ENCODE results near the gene CCDC134. TPM values are rescaled to one million over a fixed set of nuclear protein-coding genes. Genes with fewer than 3 reads are reported as not detected.

CCDC134 gene
- total and polyA plus RNA-seq, 2 experiments from 2014 or later: 4.1 to 7.2 TPM

- no peak overlapping the region for H3K27ac ChIP-seq
- no peak for DNase-seq (ENCODE audit: low spot score)
- 93% methylated on average over 4 of the region's 4 CpGs for WGBS (ENCODE audit: low lambda C conversion rate, missing lambda C conversion rate)
- no peak overlapping the region for H3K4me3 ChIP-seq
- no peaks in the 10 kb centered on the region for H3K4me1 ChIP-seq (ENCODE audit: insufficient read depth)
- no peak overlapping the region for H3K4me2 ChIP-seq
- peaks cover 24% of the 10 kb centered on the region for H4K20me1 ChIP-seq (ENCODE audit: insufficient read depth, poor library complexity, severe bottlenecking)
- H3K27me3 ChIP-seq: no peaks in the 10 kb centered on the region
- no peak for TF ChIP-seq EZH2phosphoT487 (IDR thresholded peaks at IDR 0.05; ENCODE audit: low read depth, severe bottlenecking, unreplicated experiment)
- no peak for TF ChIP-seq EZH2 (IDR thresholded peaks at IDR 0.05; ENCODE audit: borderline replicate concordance)
- TF ChIP-seq, protein P1, sequence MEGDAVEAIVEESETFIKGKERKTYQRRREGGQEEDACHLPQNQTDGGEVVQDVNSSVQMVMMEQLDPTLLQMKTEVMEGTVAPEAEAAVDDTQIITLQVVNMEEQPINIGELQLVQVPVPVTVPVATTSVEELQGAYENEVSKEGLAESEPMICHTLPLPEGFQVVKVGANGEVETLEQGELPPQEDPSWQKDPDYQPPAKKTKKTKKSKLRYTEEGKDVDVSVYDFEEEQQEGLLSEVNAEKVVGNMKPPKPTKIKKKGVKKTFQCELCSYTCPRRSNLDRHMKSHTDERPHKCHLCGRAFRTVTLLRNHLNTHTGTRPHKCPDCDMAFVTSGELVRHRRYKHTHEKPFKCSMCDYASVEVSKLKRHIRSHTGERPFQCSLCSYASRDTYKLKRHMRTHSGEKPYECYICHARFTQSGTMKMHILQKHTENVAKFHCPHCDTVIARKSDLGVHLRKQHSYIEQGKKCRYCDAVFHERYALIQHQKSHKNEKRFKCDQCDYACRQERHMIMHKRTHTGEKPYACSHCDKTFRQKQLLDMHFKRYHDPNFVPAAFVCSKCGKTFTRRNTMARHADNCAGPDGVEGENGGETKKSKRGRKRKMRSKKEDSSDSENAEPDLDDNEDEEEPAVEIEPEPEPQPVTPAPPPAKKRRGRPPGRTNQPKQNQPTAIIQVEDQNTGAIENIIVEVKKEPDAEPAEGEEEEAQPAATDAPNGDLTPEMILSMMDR (IDR thresholded peaks at IDR 0.05; ENCODE audit: poor library complexity): no peak
- peaks cover 40% of the 10 kb centered on the region for H3K79me2 ChIP-seq
- H3K36me3 ChIP-seq (replicated peaks; ENCODE audit: insufficient read depth, low read depth): no peaks in the 10 kb centered on the region
- H3K9me2 ChIP-seq (replicated peaks; ENCODE audit: insufficient read depth): no peaks in the 10 kb centered on the region
- no peaks in the 10 kb centered on the region for H3K9me3 ChIP-seq (ENCODE audit: low read depth)
- H2AFZ ChIP-seq: no peak overlapping the region
Measured at GRCh38 chr22:41870786-41871185, 70.3 kb downstream of the CCDC134 start.

- DNase-seq (ENCODE audit: low spot score): no peak
- no peaks in the 10 kb centered on the region for H3K4me1 ChIP-seq (ENCODE audit: insufficient read depth)
- peaks cover 22% of the 10 kb centered on the region for H3K79me2 ChIP-seq
- H3K4me3 ChIP-seq: no peak overlapping the region
- no peak overlapping the region for H3K27ac ChIP-seq
- peaks cover 14% of the 10 kb centered on the region for H4K20me1 ChIP-seq (ENCODE audit: insufficient read depth, poor library complexity, severe bottlenecking)
- no peak overlapping the region for H3K4me2 ChIP-seq
- WGBS (ENCODE audit: low lambda C conversion rate, missing lambda C conversion rate): 78% methylated on average over 5 of the region's 5 CpGs
- H3K9me2 ChIP-seq (replicated peaks; ENCODE audit: insufficient read depth): no peaks in the 10 kb centered on the region
- no peaks in the 10 kb centered on the region for H3K36me3 ChIP-seq (replicated peaks; ENCODE audit: insufficient read depth, low read depth)
- TF ChIP-seq, protein P1 (IDR thresholded peaks at IDR 0.05; ENCODE audit: poor library complexity): no peak
- no peak for TF ChIP-seq EZH2phosphoT487 (IDR thresholded peaks at IDR 0.05; ENCODE audit: low read depth, severe bottlenecking, unreplicated experiment)
- H2AFZ ChIP-seq: no peak overlapping the region
- no peaks in the 10 kb centered on the region for H3K27me3 ChIP-seq
- H3K9me3 ChIP-seq (ENCODE audit: low read depth): no peaks in the 10 kb centered on the region
Measured at GRCh38 chr22:41873391-41873790, 72.9 kb downstream of the CCDC134 start.

DNA sequence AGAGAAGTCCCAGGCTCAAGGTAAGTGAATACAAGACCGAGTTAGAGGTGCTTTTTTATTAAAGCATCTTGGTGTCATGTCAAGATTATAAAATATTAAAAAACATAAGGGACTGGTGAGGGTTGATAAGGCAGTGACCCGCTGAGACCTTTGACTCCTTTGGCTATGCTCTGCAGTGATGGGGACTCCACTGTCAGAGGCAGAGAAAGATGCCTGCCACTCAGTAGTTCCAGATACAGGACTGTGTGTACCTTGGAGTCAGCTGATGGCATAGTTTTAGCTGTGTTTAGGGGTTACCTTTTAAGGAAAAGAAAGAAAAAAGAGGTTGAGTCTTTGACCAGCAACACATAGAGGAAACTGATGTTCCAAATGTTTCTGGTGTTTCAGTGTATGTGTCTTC lies 73.6 kb downstream of the CCDC134 start:
- no peak overlapping the region for H2AFZ ChIP-seq
- H3K4me3 ChIP-seq: no peak overlapping the region
- H3K36me3 ChIP-seq (replicated peaks; ENCODE audit: insufficient read depth, low read depth): no peaks in the 10 kb centered on the region
- no peak for TF ChIP-seq EZH2 (IDR thresholded peaks at IDR 0.05; ENCODE audit: borderline replicate concordance)
- no peak for TF ChIP-seq EZH2phosphoT487 (IDR thresholded peaks at IDR 0.05; ENCODE audit: low read depth, severe bottlenecking, unreplicated experiment)
- TF ChIP-seq, protein P1 (IDR thresholded peaks at IDR 0.05; ENCODE audit: poor library complexity): no peak
- H3K9me2 ChIP-seq (replicated peaks; ENCODE audit: insufficient read depth): no peaks in the 10 kb centered on the region
- no peaks in the 10 kb centered on the region for H3K4me1 ChIP-seq (ENCODE audit: insufficient read depth)
- DNase-seq (ENCODE audit: low spot score): no peak
- H3K27ac ChIP-seq: no peak overlapping the region
- H3K79me2 ChIP-seq: peaks cover 22% of the 10 kb centered on the region
- 91% methylated on average over 2 of the region's 2 CpGs for WGBS (ENCODE audit: low lambda C conversion rate, missing lambda C conversion rate)
- peaks cover 13% of the 10 kb centered on the region for H4K20me1 ChIP-seq (ENCODE audit: insufficient read depth, poor library complexity, severe bottlenecking)
- no peaks in the 10 kb centered on the region for H3K9me3 ChIP-seq (ENCODE audit: low read depth)
- H3K27me3 ChIP-seq: no peaks in the 10 kb centered on the region
- no peak overlapping the region for H3K4me2 ChIP-seq

Measured in hepatocyte (in vitro differentiated cells).